Activated CD4-positive, alpha-beta T cell treated with anti-CD3 and anti-CD28 coated beads for 36 hours (primary cell): ENCODE data around the gene PPP1R12C. TPM values are rescaled to one million over a fixed set of nuclear protein-coding genes. Genes with fewer than 3 reads are reported as not detected.
A peak's percentile ranks its signal among the peaks of the same experiment; 100 is the strongest.
"Not testable (repeated sequence)": the region's sequence is repeated elsewhere in the genome, so short reads cannot be mapped to it uniquely, and the experiment has no call there.

Source experiments
- ATAC-seq: fragments of 200-7000 bp; cut with Tn5 transposase; one replicate; pipeline ENCODE4 v1.10.0; 2021; ENCODE audit warnings: mild to moderate bottlenecking, moderate library complexity
- CTCF ChIA-PET: fragments of 350-600 bp; sonication (Branson Sonifier 250); formaldehyde crosslinking; loops from one replicate; lab custom pipeline; 2021; ENCODE audit warnings: antibody characterized with exemption; lab: Charles Lee
- POLR2A ChIA-PET: fragments of 350-600 bp; sonication (Branson Sonifier 250); formaldehyde crosslinking; loops from one replicate; lab custom pipeline; 2021; ENCODE audit warnings: antibody characterized with exemption, inconsistent platforms; lab: Charles Lee
- DNase-seq: peaks from one replicate; pipeline ENCODE4 v3.0.0-alpha.2; 2020
- H3K27ac Mint-ChIP-seq: one replicate; pipeline ENCODE4 v1.8.0; 2021; ENCODE audit warnings: mixed read lengths
- H3K27me3 Mint-ChIP-seq: one replicate; pipeline ENCODE4 v1.8.0; 2021; ENCODE audit warnings: mixed read lengths
- H3K36me3 Mint-ChIP-seq: one replicate; pipeline ENCODE4 v1.8.0; 2021; ENCODE audit warnings: low read depth, mixed read lengths
- H3K4me1 Mint-ChIP-seq: one replicate; pipeline ENCODE4 v1.8.0; 2021; ENCODE audit warnings: mixed read lengths
- H3K4me3 Mint-ChIP-seq: one replicate; pipeline ENCODE4 v1.8.0; 2021; ENCODE audit warnings: mild to moderate bottlenecking, moderate library complexity, mixed read lengths
- H3K9me3 Mint-ChIP-seq: one replicate; pipeline ENCODE4 v1.8.0; 2021; ENCODE audit warnings: low read depth, mixed read lengths
- intact Hi-C, 2 experiments: fragments of 100-400 bp; cut with DNase I in 1 of 2; cut with micrococcal nuclease in 1 of 2; formaldehyde crosslinking; loops; one replicate each; pipeline versions ENCODE4 v1.14.2 to v1.15.1; 2022 to 2024; cut with DNase I, micrococcal nuclease
- total RNA-seq, 2 experiments: library from RNA; stranded (reverse); gene quantifications; one replicate each; pipeline ENCODE4 v1.2.3, GENCODE V29; 2021

Gene PPP1R12C
- total RNA-seq, 2 experiments from 2014 or later, result 66.1 to 69.8 TPM

- Mint-ChIP-seq H3K4me1 (peaks cover 11% of the 10 kb centered on the region), H3K9me3 (no peaks in the 10 kb centered on the region), H3K4me3 (no peak overlapping the region), H3K27ac (no peak overlapping the region), H3K36me3 (peaks cover 2% of the 10 kb centered on the region), H3K27me3 (peaks cover 45% of the 10 kb centered on the region)
- ATAC-seq (no peak), DNase-seq (no peak)
- CTCF ChIA-PET, result interaction anchor here (0.6 to 0.7 kb wide), 2 partner anchors 103 to 1156 kb away, joined by 3 to 4 read pairs; no protein-coding TSS in a partner anchor
- POLR2A ChIA-PET, result no interaction called here
- intact Hi-C loops, result no loop called here
These were observed 49.6 kb downstream of the PPP1R12C start for GRCh38 chr19:55067869-55068268.

GRCh38 chr19:55066107-55066709, 51.2 kb downstream of the PPP1R12C start:
- DNase-seq (peak; percentile 33), ATAC-seq (no peak)
- ChIA-PET POLR2A (interaction anchor here (0.8 kb wide), 1 partner anchor 322 kb away, joined by 3 read pairs; no protein-coding TSS in a partner anchor), CTCF (no interaction called here)
- H3K36me3 Mint-ChIP-seq, result peaks cover 3% of the 10 kb centered on the region
- H3K9me3 Mint-ChIP-seq, result no peaks in the 10 kb centered on the region
- peaks cover 18% of the 10 kb centered on the region for H3K4me1 Mint-ChIP-seq
- no peak overlapping the region for H3K27ac Mint-ChIP-seq
- intact Hi-C loops, result no loop called here
- H3K4me3 Mint-ChIP-seq, result no peak overlapping the region
- peaks cover 38% of the 10 kb centered on the region for H3K27me3 Mint-ChIP-seq

- CTCF ChIA-PET, result interaction anchor here (0.6 kb wide), 1 partner anchor 12 kb away, joined by 3 read pairs; no protein-coding TSS in a partner anchor
- POLR2A ChIA-PET, result interaction anchor here (0.8 kb wide), 1 partner anchor 322 kb away, joined by 3 read pairs; no protein-coding TSS in a partner anchor
- intact Hi-C loops, H3K9me3 Mint-ChIP-seq, ATAC-seq, H3K27ac Mint-ChIP-seq, DNase-seq, H3K4me3 Mint-ChIP-seq, H3K36me3 Mint-ChIP-seq: not testable (repeated sequence)
- peaks cover 37% of the 10 kb centered on the region for H3K27me3 Mint-ChIP-seq
- peaks cover 18% of the 10 kb centered on the region for H3K4me1 Mint-ChIP-seq
These were observed 51.9 kb downstream of the PPP1R12C start for GRCh38 chr19:55065516-55065915.

- Mint-ChIP-seq H3K4me1 (peaks cover 9% of the 10 kb centered on the region), H3K27ac (no peak overlapping the region), H3K9me3 (no peaks in the 10 kb centered on the region), H3K27me3 (peaks cover 26% of the 10 kb centered on the region), H3K36me3 (peaks cover 12% of the 10 kb centered on the region), H3K4me3 (peak overlapping the region; percentile 79)
- intact Hi-C loops, result loop anchor here (1.0 to 2.0 kb wide), 6 partner anchors 17 to 276 kb away; partner anchors contain the start of genes KMT5C (in 1 of the 2), PPP1R12C (in 1 of the 2) and PPP6R1 (in 1 of the 2)
- POLR2A ChIA-PET, result no interaction called here
- no peak for DNase-seq
- CTCF ChIA-PET, result interaction anchor here (0.6 to 0.8 kb wide), 3 partner anchors 25 to 905 kb away, joined by 3 to 6 read pairs (median 5); partner anchors contain the start of gene ZNF628
- ATAC-seq, result no peak
These were observed 54.0 kb downstream of the PPP1R12C start for GRCh38 chr19:55063492-55063843.

GRCh38 chr19:55062735-55063491, 54.5 kb downstream of the PPP1R12C start, which contains the start of gene RDH13:
TSS of gene RDH13 (minus strand) at chr19:55063148. CDS start at chr19:55063032, 116 bp downstream.
- intact Hi-C loops, result loop anchor here (1.0 to 2.0 kb wide), 6 partner anchors 18 to 276 kb away; partner anchors contain the start of genes KMT5C (in 1 of the 2), PPP1R12C (in 1 of the 2) and PPP6R1 (in 1 of the 2)
- Mint-ChIP-seq H3K27ac (peak within 1 kb of the TSS; percentile 61), H3K36me3 (peaks cover 14% of the 10 kb centered on the region), H3K27me3 (peaks cover 23% of the 10 kb centered on the region), H3K4me3 (peak within 1 kb of the TSS; percentile 79), H3K4me1 (peaks cover 9% of the 10 kb centered on the region), H3K9me3 (no peaks in the 10 kb centered on the region)
- peak; percentile 100 for ATAC-seq
- CTCF ChIA-PET, result interaction anchor here (0.6 to 0.8 kb wide), 3 partner anchors 25 to 905 kb away, joined by 3 to 6 read pairs (median 5); partner anchors contain the start of gene ZNF628
- POLR2A ChIA-PET, result interaction anchor here (0.6 to 0.8 kb wide), 2 partner anchors 18 to 23 kb away, joined by 3 to 4 read pairs; no protein-coding TSS in a partner anchor
- peak; percentile 100 for DNase-seq

GRCh38 chr19:55060287-55060686, 57.1 kb downstream of the PPP1R12C start:
- intact Hi-C loops, H3K4me3 Mint-ChIP-seq, H3K9me3 Mint-ChIP-seq, ATAC-seq, CTCF ChIA-PET, H3K27ac Mint-ChIP-seq, H3K4me1 Mint-ChIP-seq, DNase-seq, POLR2A ChIA-PET, H3K27me3 Mint-ChIP-seq: not testable (repeated sequence)
- H3K36me3 Mint-ChIP-seq, result peaks cover 30% of the 10 kb centered on the region

- DNase-seq (no peak), ATAC-seq (no peak)
- Mint-ChIP-seq H3K27ac (no peak overlapping the region), H3K9me3 (no peaks in the 10 kb centered on the region), H3K4me3 (no peak overlapping the region), H3K36me3 (peaks cover 35% of the 10 kb centered on the region), H3K4me1 (peaks cover 9% of the 10 kb centered on the region), H3K27me3 (no peaks in the 10 kb centered on the region)
- intact Hi-C loops, result no loop called here
- ChIA-PET CTCF (no interaction called here), POLR2A (no interaction called here)
These were observed 58.4 kb downstream of the PPP1R12C start for GRCh38 chr19:55058781-55059610.

GRCh38 chr19:55056827-55057226, 60.6 kb downstream of the PPP1R12C start:
- Mint-ChIP-seq H3K4me1 (peaks cover 6% of the 10 kb centered on the region), H3K4me3 (no peak overlapping the region), H3K9me3 (no peaks in the 10 kb centered on the region), H3K27me3 (no peaks in the 10 kb centered on the region), H3K27ac (no peak overlapping the region), H3K36me3 (peaks cover 42% of the 10 kb centered on the region)
- intact Hi-C loops, result no loop called here
- ATAC-seq, result no peak
- ChIA-PET POLR2A (no interaction called here), CTCF (interaction anchor here (0.7 kb wide), 1 partner anchor 103 kb away, joined by 3 read pairs; no protein-coding TSS in a partner anchor)
- no peak for DNase-seq

GRCh38 chr19:55053735-55054134, 63.7 kb downstream of the PPP1R12C start:
- no peak overlapping the region for H3K4me3 Mint-ChIP-seq
- H3K4me1 Mint-ChIP-seq, result no peaks in the 10 kb centered on the region
- CTCF ChIA-PET, result interaction anchor here (0.6 kb wide), 1 partner anchor 12 kb away, joined by 3 read pairs; no protein-coding TSS in a partner anchor
- H3K9me3 Mint-ChIP-seq, result no peaks in the 10 kb centered on the region
- intact Hi-C loops, result no loop called here
- POLR2A ChIA-PET, result no interaction called here
- ATAC-seq, result no peak
- H3K27ac Mint-ChIP-seq, result no peak overlapping the region
- no peaks in the 10 kb centered on the region for H3K27me3 Mint-ChIP-seq
- DNase-seq, result no peak
- peaks cover 39% of the 10 kb centered on the region for H3K36me3 Mint-ChIP-seq

GRCh38 chr19:55050749-55051532, 66.5 kb downstream of the PPP1R12C start:
- no peaks in the 10 kb centered on the region for H3K27me3 Mint-ChIP-seq
- ChIA-PET CTCF (no interaction called here), POLR2A (no interaction called here)
- H3K4me3 Mint-ChIP-seq, result no peak overlapping the region
- DNase-seq, result no peak
- peaks cover 32% of the 10 kb centered on the region for H3K36me3 Mint-ChIP-seq
- H3K27ac Mint-ChIP-seq, result no peak overlapping the region
- H3K9me3 Mint-ChIP-seq, result no peaks in the 10 kb centered on the region
- no peaks in the 10 kb centered on the region for H3K4me1 Mint-ChIP-seq
- no peak for ATAC-seq
- intact Hi-C loops, result no loop called here
